HCT116 (cell line): Measurements from ENCODE around the gene MEIOC. TPM values are rescaled to one million over a fixed set of nuclear protein-coding genes. Genes with fewer than 3 reads are reported as not detected.

Experiments used
- ATAC-seq: fragments of 200-7000 bp; cut with Tn5 transposase; 2 replicates; pipeline ENCODE4 v1.9.1; 2020; ENCODE audit warnings: mild to moderate bottlenecking, moderate library complexity
- BruUV-seq: library from RNA; stranded (reverse); fragments of 400-500 nt; replicated peaks from 2 replicates; lab custom pipeline; 2021; lab: Mats Ljungman, UMichigan
- CTCF ChIA-PET: fragments of 300-600 bp; sonication (Branson Sonifier 250); formaldehyde crosslinking; loops from one replicate; lab custom pipeline; 2021; ENCODE audit warnings: antibody characterized with exemption; lab: Charles Lee
- POLR2A ChIA-PET: fragments of 300-600, 350-600 bp; sonication (Branson Sonifier 250); formaldehyde crosslinking; loops from one replicate; lab custom pipeline; 2021; ENCODE audit warnings: antibody characterized with exemption; lab: Charles Lee
- RAD21 ChIA-PET, 2 experiments: fragments of 300-600 bp; sonication (Branson Sonifier 250); formaldehyde crosslinking; loops; one replicate each; lab custom pipeline; 2023; ENCODE audit warnings: low total read pairs in 2 of 2; ENCODE audit not compliant: uncharacterized antibody in 2 of 2, unreplicated experiment in 2 of 2, low non-redundant PET in 1 of 2; lab: Charles Lee
- DNase-seq: peaks from one replicate; pipeline ENCODE4 v3.0.0-alpha.2; 2010; ENCODE audit warnings: low read depth, low spot score
- H2AFZ ChIP-seq: fragments of 200-600 bp; shearing (Covaris generic), sonication (generic); 2 replicates; pipeline ENCODE4 v1.6.1; 2017; ENCODE audit warnings: low read depth, mixed run types, mixed read lengths, antibody characterized with exemption, low read length; ENCODE audit not compliant: poor library complexity, severe bottlenecking
- H3K27ac ChIP-seq: 2 replicates; pipeline ENCODE4 v1.5.1; 2012; ENCODE audit warnings: low read depth, low read length
- H3K27me3 ChIP-seq: fragments of 200-600 bp; sonication (generic); 2 replicates; pipeline ENCODE4 v1.6.1; 2016; ENCODE audit warnings: mixed run types, low read length, mixed read lengths; ENCODE audit not compliant: insufficient read depth
- H3K36me3 ChIP-seq, 2 experiments: fragments of 200-500 bp in 1 of 2; fragments of 200-600 bp in 1 of 2; sonication (Bioruptor generic) in 1 of 2; sonication (generic) in 1 of 2; 2 replicates each; pipeline versions ENCODE4 v1.5.1 to v1.6.1; 2014 to 2016; ENCODE audit warnings: low read length in 2 of 2, inconsistent platforms in 1 of 2, mixed read lengths in 1 of 2, mixed run types in 1 of 2; ENCODE audit not compliant: insufficient read depth in 2 of 2, control insufficient read depth in 1 of 2
- H3K4me1 ChIP-seq, 2 experiments: fragments of 200-600 bp in 1 of 2; sonication (generic) in 1 of 2; 2 replicates each; pipeline versions ENCODE4 v1.5.1 to v1.6.1; 2012 to 2017; ENCODE audit warnings: low read length in 2 of 2, inconsistent platforms in 1 of 2, mild to moderate bottlenecking in 1 of 2, mixed read lengths in 1 of 2, mixed run types in 1 of 2, moderate library complexity in 1 of 2; ENCODE audit not compliant: insufficient read depth in 2 of 2, control insufficient read depth in 1 of 2
- H3K4me2 ChIP-seq: fragments of 200-600 bp; sonication (generic); 2 replicates; pipeline ENCODE4 v1.6.1; 2017; ENCODE audit warnings: mixed run types, low read length, mixed read lengths
- H3K4me3 ChIP-seq, 2 experiments: fragments of 200-600 bp in 1 of 2; sonication (generic) in 1 of 2; replicated peaks in 1 of 2; 2 replicates each; pipeline ENCODE4 v1.5.1; 2011 to 2016; ENCODE audit warnings: low read length in 2 of 2, control low read depth in 1 of 2, low read depth in 1 of 2, mild to moderate bottlenecking in 1 of 2, mixed read lengths in 1 of 2, mixed run types in 1 of 2
- H3K79me2 ChIP-seq: fragments of 200-600 bp; sonication (generic); 2 replicates; pipeline ENCODE4 v1.6.1; 2017; ENCODE audit warnings: mild to moderate bottlenecking, mixed run types, low read length, moderate library complexity, mixed read lengths; ENCODE audit not compliant: insufficient read depth
- H3K9ac ChIP-seq: fragments of 200-600 bp; sonication (generic); 2 replicates; pipeline ENCODE4 v1.6.1; 2016; ENCODE audit warnings: low read length, mixed read lengths
- H3K9me2 ChIP-seq: fragments of 200-600 bp; sonication (generic), shearing (Covaris generic); 2 replicates; pipeline ENCODE4 v1.6.1; 2017; ENCODE audit warnings: mixed run types, mild to moderate bottlenecking, moderate library complexity; ENCODE audit not compliant: insufficient read depth
- H3K9me3 ChIP-seq, 2 experiments: fragments of 200-500 bp in 1 of 2; fragments of 200-600 bp in 1 of 2; sonication (Bioruptor generic) in 1 of 2; sonication (generic) in 1 of 2; 2 replicates each; pipeline ENCODE4 v1.6.1; 2014 to 2017; ENCODE audit warnings: low read length in 2 of 2, mixed read lengths in 2 of 2, inconsistent platforms in 1 of 2, low read depth in 1 of 2, mild to moderate bottlenecking in 1 of 2, mixed run types in 1 of 2, moderate library complexity in 1 of 2; ENCODE audit not compliant: control insufficient read depth in 1 of 2, insufficient read depth in 1 of 2
- H4K20me1 ChIP-seq: fragments of 200-600 bp; sonication (generic), shearing (Covaris generic); 2 replicates; pipeline ENCODE4 v1.6.1; 2017; ENCODE audit warnings: mixed run types, mild to moderate bottlenecking, moderate library complexity; ENCODE audit not compliant: insufficient read depth
- ATF3 ChIP-seq: IDR thresholded peaks from 2 replicates; pipeline ENCODE4 v1.6.1; 2012
- CBX3 ChIP-seq: IDR thresholded peaks from 2 replicates; pipeline ENCODE4 v1.6.1; 2012; ENCODE audit warnings: low read depth
- CEBPB ChIP-seq: IDR thresholded peaks from 2 replicates; pipeline ENCODE4 v1.6.1; 2012; ENCODE audit warnings: low read depth
- CTCF ChIP-seq, 3 experiments: fragments of 200-600 bp in 1 of 3; sonication (generic) in 1 of 3; IDR thresholded peaks in 2 of 3; conservative IDR thresholded peaks in 1 of 3; 2 replicates each; pipeline ENCODE4 v1.5.1; 2012 to 2017; ENCODE audit warnings: low read depth in 2 of 3, low read length in 2 of 3, antibody characterized with exemption in 1 of 3, borderline replicate concordance in 1 of 3, control low read depth in 1 of 3, mild to moderate bottlenecking in 1 of 3, mixed read lengths in 1 of 3, mixed run types in 1 of 3, moderate library complexity in 1 of 3; ENCODE audit not compliant: insufficient read depth in 1 of 3
- EGR1 ChIP-seq: IDR thresholded peaks from 2 replicates; pipeline ENCODE4 v1.6.1; 2012; ENCODE audit warnings: low read depth
- ELF1 ChIP-seq: IDR thresholded peaks from 2 replicates; pipeline ENCODE4 v1.6.1; 2012; ENCODE audit warnings: low read depth, borderline replicate concordance
- EZH2 ChIP-seq: fragments of 200-600 bp; sonication (generic); IDR thresholded peaks from 2 replicates; pipeline ENCODE4 v1.6.1; 2017; ENCODE audit warnings: antibody characterized with exemption, mixed run types
- EZH2phosphoT487 ChIP-seq: fragments of 200-600 bp; IDR thresholded peaks from 2 replicates; pipeline ENCODE4 v1.6.1; 2018; ENCODE audit warnings: antibody characterized with exemption, borderline replicate concordance
- FOSL1 ChIP-seq: IDR thresholded peaks from 2 replicates; pipeline ENCODE4 v1.6.1; 2012; ENCODE audit warnings: low read depth
- JUND ChIP-seq: IDR thresholded peaks from 2 replicates; pipeline ENCODE4 v1.6.1; 2012
- MAX ChIP-seq: IDR thresholded peaks from 2 replicates; pipeline ENCODE4 v1.6.1; 2012
- POLR2AphosphoS5 ChIP-seq: IDR thresholded peaks from 2 replicates; pipeline ENCODE4 v1.6.1; 2011; ENCODE audit warnings: mild to moderate bottlenecking, low read depth, low read length, moderate library complexity
- RAD21 ChIP-seq: IDR thresholded peaks from 2 replicates; pipeline ENCODE4 v1.6.1; 2012; ENCODE audit warnings: low read depth, mild to moderate bottlenecking
- SIN3A ChIP-seq: IDR thresholded peaks from 2 replicates; pipeline ENCODE4 v1.6.1; 2012; ENCODE audit warnings: low read depth
- SP1 ChIP-seq: IDR thresholded peaks from 2 replicates; pipeline ENCODE4 v1.6.1; 2012; ENCODE audit warnings: low read depth
- SRF ChIP-seq: IDR thresholded peaks from 2 replicates; pipeline ENCODE4 v1.6.1; 2012; ENCODE audit warnings: low read depth
- TCF7L2 ChIP-seq: IDR thresholded peaks from 2 replicates; pipeline ENCODE4 v1.7.0; 2011; ENCODE audit warnings: borderline replicate concordance, inconsistent platforms; ENCODE audit not compliant: insufficient read depth, insufficient read length; ENCODE audit errors: extremely low read depth
- ZFX ChIP-seq: fragments of 450-650 bp; IDR thresholded peaks from 2 replicates; pipeline ENCODE4 v1.6.1; 2017
- ZNF274 ChIP-seq: fragments of 200-500 bp; sonication (Bioruptor generic); IDR thresholded peaks from 2 replicates; pipeline ENCODE4 v1.6.1; 2014; ENCODE audit warnings: mild to moderate bottlenecking, low read depth, low read length, inconsistent platforms
- intact Hi-C: fragments of 100-400 bp; cut with micrococcal nuclease; formaldehyde crosslinking; loops from 2 replicates; pipeline ENCODE4 v1.10.0; 2022
- total RNA-seq: library from RNA; stranded (reverse); gene quantifications from one replicate; pipeline ENCODE4 v1.2.1, GENCODE V29; 2021; ENCODE audit not compliant: unreplicated experiment
- TF ChIP-seq, protein P1 (sequence below): IDR thresholded peaks from 2 replicates; pipeline ENCODE4 v1.6.1; 2011; ENCODE audit warnings: mild to moderate bottlenecking, low read length, moderate library complexity; ENCODE audit not compliant: insufficient replicate concordance; ENCODE audit errors: extremely low read depth

Gene MEIOC
- total RNA-seq, 1 experiment from 2014 or later = not detected

GRCh38 chr17:44666006-44666405, 9.7 kb downstream of the MEIOC start:
- Histone ChIP-seq H3K4me3 (no peak overlapping the region), H3K9me3 (no peaks in the 10 kb centered on the region), H3K9ac (no peak overlapping the region), H3K9me2 (no peaks in the 10 kb centered on the region)
- RAD21 ChIA-PET = no interaction called here
- intact Hi-C loops = no loop called here
- ATAC-seq (no peak), DNase-seq (no peak)
- no peak for TF ChIP-seq TCF7L2
- TF ChIP-seq CTCF (IDR thresholded peaks at IDR 0.05 in 2 of 3, conservative IDR thresholded peaks at IDR 0.05 in 1 of 3; ENCODE audit: borderline replicate concordance in 1 of 3, insufficient read depth in 1 of 3, low read depth in 2 of 3, low read length in 2 of 3) = no peak
- no peak for TF ChIP-seq MAX
- TF ChIP-seq RAD21 = no peak
- no peak for TF ChIP-seq SP1
- TF ChIP-seq POLR2AphosphoS5 = no peak
- TF ChIP-seq JUND = no peak
- no peak for TF ChIP-seq EZH2
- no peak for TF ChIP-seq FOSL1
- TF ChIP-seq, protein P1, sequence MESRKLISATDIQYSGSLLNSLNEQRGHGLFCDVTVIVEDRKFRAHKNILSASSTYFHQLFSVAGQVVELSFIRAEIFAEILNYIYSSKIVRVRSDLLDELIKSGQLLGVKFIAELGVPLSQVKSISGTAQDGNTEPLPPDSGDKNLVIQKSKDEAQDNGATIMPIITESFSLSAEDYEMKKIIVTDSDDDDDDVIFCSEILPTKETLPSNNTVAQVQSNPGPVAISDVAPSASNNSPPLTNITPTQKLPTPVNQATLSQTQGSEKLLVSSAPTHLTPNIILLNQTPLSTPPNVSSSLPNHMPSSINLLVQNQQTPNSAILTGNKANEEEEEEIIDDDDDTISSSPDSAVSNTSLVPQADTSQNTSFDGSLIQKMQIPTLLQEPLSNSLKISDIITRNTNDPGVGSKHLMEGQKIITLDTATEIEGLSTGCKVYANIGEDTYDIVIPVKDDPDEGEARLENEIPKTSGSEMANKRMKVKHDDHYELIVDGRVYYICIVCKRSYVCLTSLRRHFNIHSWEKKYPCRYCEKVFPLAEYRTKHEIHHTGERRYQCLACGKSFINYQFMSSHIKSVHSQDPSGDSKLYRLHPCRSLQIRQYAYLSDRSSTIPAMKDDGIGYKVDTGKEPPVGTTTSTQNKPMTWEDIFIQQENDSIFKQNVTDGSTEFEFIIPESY = no peak
- no peak for TF ChIP-seq ATF3
- TF ChIP-seq SIN3A = no peak
- TF ChIP-seq ELF1 = no peak
- TF ChIP-seq ZNF274 = no peak
- no peak for TF ChIP-seq CEBPB
- no peak for TF ChIP-seq CBX3
- TF ChIP-seq EZH2phosphoT487 = no peak
- no peak for TF ChIP-seq SRF
- TF ChIP-seq EGR1 = no peak
- no peak for TF ChIP-seq ZFX
- TF ChIP-seq, all 23 proteins: peak for 0
- Histone ChIP-seq H3K36me3 (no peaks in the 10 kb centered on the region), H3K4me1 (no peaks in the 10 kb centered on the region), H3K27me3 (no peaks in the 10 kb centered on the region), H2AFZ (no peak overlapping the region), H4K20me1 (no peaks in the 10 kb centered on the region), H3K79me2 (no peaks in the 10 kb centered on the region), H3K27ac (no peak overlapping the region), H3K4me2 (no peak overlapping the region)
- POLR2A ChIA-PET = no interaction called here
- CTCF ChIA-PET = no interaction called here
- BruUV-seq = no TSS peak
